Measurements from ENCODE around the gene SYPL1. TPM values are rescaled to one million over a fixed set of nuclear protein-coding genes. Genes with fewer than 3 reads are reported as not detected.

The SYPL1 gene
- total and polyA plus RNA-seq, 2 donors (not counting 3 experiments of a cell fraction or from before 2014, with no cell fraction given): 59.8 to 67.1 TPM

DNA sequence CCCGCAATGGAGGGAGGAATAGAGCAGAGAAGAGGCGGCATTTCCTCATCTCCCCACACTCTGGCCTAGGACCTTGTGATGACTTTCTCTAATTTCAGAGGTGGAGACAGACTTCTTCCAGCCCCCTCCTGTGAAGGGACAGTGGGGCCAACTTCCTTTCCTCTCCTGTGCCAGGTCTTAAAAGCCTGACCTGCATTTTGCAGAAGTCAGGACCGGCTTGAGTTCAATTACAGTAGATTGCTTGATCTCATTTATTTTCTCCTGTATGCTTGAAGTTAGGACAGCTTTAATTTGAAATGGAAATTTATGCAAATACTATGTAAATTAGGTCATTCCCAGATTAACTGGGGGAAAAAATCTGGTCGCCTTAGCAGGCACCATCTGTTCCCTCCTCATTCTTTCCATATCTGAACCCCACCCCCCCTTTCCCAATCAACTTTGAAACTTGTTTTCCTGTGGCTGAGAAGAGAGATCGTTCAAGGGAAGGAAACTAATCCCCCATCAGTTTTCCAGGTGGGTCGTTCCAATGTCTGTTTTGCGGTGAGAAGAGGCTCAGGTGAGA lies 57.1 kb downstream of the SYPL1 start:
- no peaks in the 10 kb centered on the region for H3K4me1 ChIP-seq (ENCODE audit: control insufficient read depth, extremely low read depth, insufficient read depth, low read length)
- no peaks in the 10 kb centered on the region for H3K36me3 ChIP-seq (ENCODE audit: control insufficient read depth in 2 of 2, extremely low read depth in 1 of 2, insufficient read depth in 2 of 2, low read length in 2 of 2)
- H3K9me1 ChIP-seq (replicated peaks; ENCODE audit: control insufficient read depth, extremely low read depth, insufficient read depth, low read length): no peaks in the 10 kb centered on the region
- FAIRE-seq: no peak
- H3K4me3 ChIP-seq (replicated peaks in 1 of 3; ENCODE audit: insufficient read depth in 1 of 3, low read depth in 1 of 3, low read length in 3 of 3): no peak overlapping the region
- H3K9ac ChIP-seq (replicated peaks; ENCODE audit: extremely low read depth, insufficient read depth, low read length): no peak overlapping the region
- H3K27ac ChIP-seq (ENCODE audit: insufficient read depth, low read depth, low read length): no peak overlapping the region
- DNase-seq (ENCODE audit: low read depth, low spot score): no peak
- no peak overlapping the region for H2AFZ ChIP-seq (ENCODE audit: low read depth, low read length)
- dilution Hi-C loops (cut with MboI; ENCODE audit: extremely low pct_ligation_motif_present, low sequenced_read_pairs) (loop anchor here (25.0 kb wide), 1 partner anchor 107 kb away; no protein-coding TSS in a partner anchor), intact Hi-C loops (cut with micrococcal nuclease) (no loop called here)
- no peaks in the 10 kb centered on the region for H4K20me1 ChIP-seq (replicated peaks; ENCODE audit: control insufficient read depth, extremely low read depth, insufficient read depth, low read length)
- no peaks in the 10 kb centered on the region for H3K79me2 ChIP-seq (ENCODE audit: control insufficient read depth, insufficient read depth, low read length)
- H3K9me3 ChIP-seq (replicated peaks; ENCODE audit: control insufficient read depth, insufficient read depth, low read length): no peaks in the 10 kb centered on the region
- H3K4me2 ChIP-seq (ENCODE audit: insufficient read depth, low read length): no peak overlapping the region
- ChIA-PET CTCF (interaction anchor here (0.6 to 8.8 kb wide), 3 partner anchors 99 to 111 kb away, joined by 3 to 209 read pairs (median 6); no protein-coding TSS in a partner anchor), POLR2A (no interaction called here)
- no TSS peak for BruUV-seq (replicated peaks)
- peaks cover 9 to 11% of the 10 kb centered on the region in 2 experiments for H3K27me3 ChIP-seq (ENCODE audit: control insufficient read depth in 2 of 2, insufficient read depth in 2 of 2, low read length in 2 of 2)
- TF ChIP-seq POLR2A (IDR thresholded peaks at IDR 0.05; ENCODE audit: low read depth, low read length) (no peak), JUN (IDR thresholded peaks at IDR 0.05; ENCODE audit: borderline replicate concordance, insufficient read depth, insufficient read length, low read depth) (no peak), POLR2AphosphoS5 (IDR thresholded peaks at IDR 0.05; ENCODE audit: insufficient read depth, low read depth, low read length) (no peak), GATA2 (IDR thresholded peaks at IDR 0.05; ENCODE audit: insufficient read depth, insufficient read length, low read depth, low read length) (no peak), MYC (IDR thresholded peaks at IDR 0.05; ENCODE audit: low read depth, low read length) (no peak), EZH2 (IDR thresholded peaks at IDR 0.05; ENCODE audit: borderline replicate concordance, low read depth, low read length, severe bottlenecking) (no peak), FOS (IDR thresholded peaks at IDR 0.05; ENCODE audit: borderline replicate concordance, insufficient read depth, low read length) (no peak)
- TF ChIP-seq, protein P1, sequence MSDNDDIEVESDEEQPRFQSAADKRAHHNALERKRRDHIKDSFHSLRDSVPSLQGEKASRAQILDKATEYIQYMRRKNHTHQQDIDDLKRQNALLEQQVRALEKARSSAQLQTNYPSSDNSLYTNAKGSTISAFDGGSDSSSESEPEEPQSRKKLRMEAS (IDR thresholded peaks at IDR 0.05; ENCODE audit: insufficient read depth, insufficient read length): no peak
- TF ChIP-seq, protein P2, sequence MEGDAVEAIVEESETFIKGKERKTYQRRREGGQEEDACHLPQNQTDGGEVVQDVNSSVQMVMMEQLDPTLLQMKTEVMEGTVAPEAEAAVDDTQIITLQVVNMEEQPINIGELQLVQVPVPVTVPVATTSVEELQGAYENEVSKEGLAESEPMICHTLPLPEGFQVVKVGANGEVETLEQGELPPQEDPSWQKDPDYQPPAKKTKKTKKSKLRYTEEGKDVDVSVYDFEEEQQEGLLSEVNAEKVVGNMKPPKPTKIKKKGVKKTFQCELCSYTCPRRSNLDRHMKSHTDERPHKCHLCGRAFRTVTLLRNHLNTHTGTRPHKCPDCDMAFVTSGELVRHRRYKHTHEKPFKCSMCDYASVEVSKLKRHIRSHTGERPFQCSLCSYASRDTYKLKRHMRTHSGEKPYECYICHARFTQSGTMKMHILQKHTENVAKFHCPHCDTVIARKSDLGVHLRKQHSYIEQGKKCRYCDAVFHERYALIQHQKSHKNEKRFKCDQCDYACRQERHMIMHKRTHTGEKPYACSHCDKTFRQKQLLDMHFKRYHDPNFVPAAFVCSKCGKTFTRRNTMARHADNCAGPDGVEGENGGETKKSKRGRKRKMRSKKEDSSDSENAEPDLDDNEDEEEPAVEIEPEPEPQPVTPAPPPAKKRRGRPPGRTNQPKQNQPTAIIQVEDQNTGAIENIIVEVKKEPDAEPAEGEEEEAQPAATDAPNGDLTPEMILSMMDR (IDR thresholded peaks at IDR 0.05; ENCODE audit: extremely low read depth in 1 of 2, insufficient read depth in 1 of 2, low read depth in 1 of 2, low read length in 2 of 2): no peak

Data from endothelial cell of umbilical vein (primary cell).